Keratinocyte (primary cell): ENCODE data around the gene ERBB3. TPM values are rescaled to one million over a fixed set of nuclear protein-coding genes. Genes with fewer than 3 reads are reported as not detected.

Experiments
- DNase-seq: peaks from one replicate; pipeline ENCODE4 v3.0.0-alpha.2; 2011; ENCODE audit warnings: low read depth, missing footprints, low spot score
- FAIRE-seq: peaks from 2 replicates; lab custom pipeline; 2011; peaks lifted over from hg19 to GRCh38; lab: Jason Lieb, UNC
- H2AFZ ChIP-seq: 2 replicates; pipeline ENCODE4 v1.6.0; 2012; ENCODE audit warnings: low read length, control low read depth, inconsistent platforms; ENCODE audit not compliant: control insufficient read depth
- H3K27ac ChIP-seq: 2 replicates; pipeline ENCODE4 v1.5.1; 2011; ENCODE audit warnings: low read length; ENCODE audit not compliant: control insufficient read depth, insufficient read depth
- H3K27me3 ChIP-seq: 3 replicates; pipeline ENCODE4 v1.6.0; 2011; ENCODE audit warnings: low read length; ENCODE audit not compliant: control insufficient read depth, insufficient read depth; ENCODE audit errors: extremely low read depth
- H3K36me3 ChIP-seq, 2 experiments: 2 replicates in 1 of 2; 3 replicates in 1 of 2; pipeline ENCODE4 v1.5.1; 2011; ENCODE audit warnings: low read length in 2 of 2, mild to moderate bottlenecking in 1 of 2; ENCODE audit not compliant: control insufficient read depth in 2 of 2, insufficient read depth in 2 of 2; ENCODE audit errors: extremely low read depth in 1 of 2
- H3K4me1 ChIP-seq: 3 replicates; pipeline ENCODE4 v1.5.1; 2011; ENCODE audit warnings: low read length; ENCODE audit not compliant: control insufficient read depth, insufficient read depth; ENCODE audit errors: extremely low read depth
- H3K4me2 ChIP-seq: 3 replicates; pipeline ENCODE4 v1.6.0; 2011; ENCODE audit warnings: low read depth, low read length; ENCODE audit not compliant: control insufficient read depth, insufficient read depth; ENCODE audit errors: extremely low read depth
- H3K4me3 ChIP-seq, 3 experiments: fragments of 200-600 bp in 1 of 3; sonication (generic) in 1 of 3; 2 replicates in 2 of 3; 3 replicates in 1 of 3; pipeline ENCODE4 v1.5.1; 2011 to 2016; ENCODE audit warnings: low read length in 3 of 3, mild to moderate bottlenecking in 3 of 3, control low read depth in 2 of 3, inconsistent platforms in 1 of 3, low read depth in 1 of 3, mixed read lengths in 1 of 3, mixed run types in 1 of 3, moderate library complexity in 1 of 3; ENCODE audit not compliant: control insufficient read depth in 2 of 3, insufficient read depth in 2 of 3; ENCODE audit errors: extremely low read depth in 1 of 3
- H3K79me2 ChIP-seq: 2 replicates; pipeline ENCODE4 v1.6.0; 2012; ENCODE audit warnings: low read length; ENCODE audit not compliant: control insufficient read depth, insufficient read depth
- H3K9ac ChIP-seq: 3 replicates; pipeline ENCODE4 v1.6.0; 2011; ENCODE audit warnings: low read length; ENCODE audit not compliant: control insufficient read depth, insufficient read depth; ENCODE audit errors: extremely low read depth
- H3K9me1 ChIP-seq: 3 replicates; pipeline ENCODE4 v1.6.0; 2011; ENCODE audit warnings: low read length; ENCODE audit not compliant: control insufficient read depth, insufficient read depth; ENCODE audit errors: extremely low read depth
- H3K9me3 ChIP-seq: 2 replicates; pipeline ENCODE4 v1.5.1; 2012; ENCODE audit warnings: low read depth, low read length; ENCODE audit not compliant: control insufficient read depth
- H4K20me1 ChIP-seq: 3 replicates; pipeline ENCODE4 v1.6.0; 2011; ENCODE audit warnings: low read length; ENCODE audit not compliant: control insufficient read depth, insufficient read depth; ENCODE audit errors: extremely low read depth
- CTCF ChIP-seq, 3 experiments: IDR thresholded peaks in 1 of 3; conservative IDR thresholded peaks in 1 of 3; optimal IDR thresholded peaks in 1 of 3; 2 replicates in 2 of 3; 3 replicates in 1 of 3; pipeline versions ENCODE3 to v1.5.1; 2011; ENCODE audit warnings: low read length in 3 of 3, mild to moderate bottlenecking in 3 of 3, moderate library complexity in 2 of 3, control low read depth in 1 of 3, inconsistent platforms in 1 of 3; ENCODE audit not compliant: insufficient read depth in 2 of 3; ENCODE audit errors: extremely low read depth in 1 of 3
- EZH2 ChIP-seq: IDR thresholded peaks from one replicate; pipeline ENCODE4 v1.6.1; 2012; ENCODE audit warnings: inconsistent platforms, mild to moderate bottlenecking, low read length, moderate library complexity
- dilution Hi-C: fragments of 300-500 bp; cut with MboI; formaldehyde crosslinking; loops from one replicate; pipeline ENCODE4 v1.7.0; 2020; ENCODE audit warnings: low sequenced_read_pairs; ENCODE audit not compliant: extremely low pct_ligation_motif_present
- polyA minus RNA-seq, 3 experiments: library from RNA; depleted of rRNA, polyadenylated mRNA; stranded (reverse); fragments of >200 nt; gene quantifications; 1 replicate in 1 of 3; 2 replicates in 1 of 3; 3 replicates in 1 of 3; pipeline ENCODE4 v1.2.3, GENCODE V29; 2011
- polyA plus RNA-seq, 5 experiments: library from polyadenylated mRNA; depleted of rRNA in 3 of 5; stranded (reverse) in 3 of 5; stranded (forward) in 1 of 5; unstranded in 1 of 5; fragments of >200 nt; gene quantifications; 1 replicate in 1 of 5; 2 replicates in 3 of 5; 3 replicates in 1 of 5; pipeline versions ENCODE4 v1.2.1 to v1.2.3, GENCODE V29; 2011 to 2012; ENCODE audit warnings: missing spikeins in 2 of 5, low read depth in 1 of 5, low replicate concordance in 1 of 5

Gene ERBB3
- polyA plus RNA-seq (13.6 to 19.8 TPM (median 16.4 TPM) in 3 replicates), polyA minus RNA-seq (38.3 to 51.4 TPM (median 46.2 TPM) in 3 replicates)
- polyA plus RNA-seq (2011; ENCODE audit: low read depth): 90.3 TPM
- polyA plus RNA-seq (2011; cell fraction: cytosol; rRNA removed): 6.1 and 8.6 TPM in 2 replicates
- 41.3 and 45.7 TPM in 2 replicates for polyA plus RNA-seq (2011; cell fraction: nucleus; rRNA removed)
- polyA plus RNA-seq (2012; ENCODE audit: low replicate concordance): 9.1 and 57.6 TPM in 2 replicates
- 10.6 TPM for polyA minus RNA-seq (2011; cell fraction: cytosol; rRNA and poly(A)+ RNA removed)
- 33.0 and 47.2 TPM in 2 replicates for polyA minus RNA-seq (2011; cell fraction: nucleus; rRNA and poly(A)+ RNA removed)

GRCh38 chr12:56079723-56080555, at the start of gene ERBB3:
TSS of gene ERBB3 (plus strand) at chr12:56080165. CDS start at chr12:56080301, 136 bp downstream.
- no peaks in the 10 kb centered on the region for H3K79me2 ChIP-seq
- dilution Hi-C loops: no loop called here
- peaks cover 0 to 5% of the 10 kb centered on the region in 2 experiments for H3K36me3 ChIP-seq
- DNase-seq (peak; percentile 62), FAIRE-seq (peak; percentile 76)
- peak within 1 kb of the TSS; percentile 72 to 79 (median 79) for H3K4me3 ChIP-seq
- peak within 1 kb of the TSS; percentile 84 for H3K27ac ChIP-seq
- H2AFZ ChIP-seq: peak within 1 kb of the TSS; percentile 97
- H3K4me2 ChIP-seq: peak within 1 kb of the TSS; percentile 93
- no peaks in the 10 kb centered on the region for H3K27me3 ChIP-seq
- no peaks in the 10 kb centered on the region for H4K20me1 ChIP-seq
- no peaks in the 10 kb centered on the region for H3K9me3 ChIP-seq
- H3K4me1 ChIP-seq: peaks cover 10% of the 10 kb centered on the region
- H3K9me1 ChIP-seq: no peaks in the 10 kb centered on the region
- TF ChIP-seq EZH2 (no peak), CTCF (optimal IDR thresholded peaks at IDR 0.05 in 1 of 3, IDR thresholded peaks at IDR 0.05 in 1 of 3, conservative IDR thresholded peaks at IDR 0.05 in 1 of 3; ENCODE audit: extremely low read depth in 1 of 3, insufficient read depth in 2 of 3, low read length in 3 of 3) (peak in 1 of 3 experiments; percentile 28)
- peak within 1 kb of the TSS; percentile 83 for H3K9ac ChIP-seq

- dilution Hi-C loops: no loop called here
- no peak for FAIRE-seq
These were observed 48.0 kb upstream of the ERBB3 start for GRCh38 chr12:56031987-56032386.

More at GRCh38 chr12:56031987-56032386, 48.0 kb upstream of the ERBB3 start:
- TF ChIP-seq EZH2 (no peak), CTCF (optimal IDR thresholded peaks at IDR 0.05 in 1 of 3, IDR thresholded peaks at IDR 0.05 in 1 of 3, conservative IDR thresholded peaks at IDR 0.05 in 1 of 3; ENCODE audit: extremely low read depth in 1 of 3, insufficient read depth in 2 of 3, low read length in 3 of 3) (no peak)
- no peak overlapping the region for H3K27ac ChIP-seq
- H3K4me3 ChIP-seq: no peak overlapping the region
- no peaks in the 10 kb centered on the region for H3K9me3 ChIP-seq
- H3K9me1 ChIP-seq: no peaks in the 10 kb centered on the region
- H3K79me2 ChIP-seq: no peaks in the 10 kb centered on the region
- no peaks in the 10 kb centered on the region for H3K27me3 ChIP-seq
- no peak overlapping the region for H3K4me2 ChIP-seq
- DNase-seq: no peak
- no peak overlapping the region for H3K9ac ChIP-seq
- peaks cover 14% of the 10 kb centered on the region for H3K4me1 ChIP-seq
- H4K20me1 ChIP-seq: no peaks in the 10 kb centered on the region
- peaks cover 0 to 3% of the 10 kb centered on the region in 2 experiments for H3K36me3 ChIP-seq
- H2AFZ ChIP-seq: no peak overlapping the region
